ENCODE results near the gene FRMD4A. TPM values are rescaled to one million over a fixed set of nuclear protein-coding genes. Genes with fewer than 3 reads are reported as not detected.

Gene FRMD4A
- total and polyA plus RNA-seq, 10 of the 15 experiments (the other 5 are each of a cell fraction or from before 2014, with no cell fraction given), result 17.8 to 75.2 (median 39.1) TPM

- ChIA-PET POLR2A (no interaction called here), RAD21 (ENCODE audit: unreplicated experiment) (no interaction called here), CTCF (no interaction called here), SMC1A (ENCODE audit: uncharacterized antibody, unreplicated experiment) (no interaction called here)
- H3K4me1 ChIP-seq (ENCODE audit: control insufficient read depth, insufficient read depth, low read length), result no peaks in the 10 kb centered on the region
- no peaks in the 10 kb centered on the region; the same call in 1 of the 2 replicates for H3K79me2 ChIP-seq (ENCODE audit: control insufficient read depth, insufficient read depth, low read length)
- H3K4me2 ChIP-seq (ENCODE audit: control insufficient read depth, insufficient read depth), result 0 out of 2 replicates have a peak overlapping the region, but pooled peaks have one; percentile 30
- no peak overlapping the region for H3K4me3 ChIP-seq
- ATAC-seq, result no peak
- no peak overlapping the region for H3K9ac ChIP-seq (ENCODE audit: control insufficient read depth, insufficient read depth, low read length)
- in situ Hi-C loops (cut with MboI) (no loop called here), intact Hi-C loops (cut with micrococcal nuclease; ENCODE audit: unreplicated experiment) (no loop called here)
- no peak for FAIRE-seq
- no peaks in the 10 kb centered on the region; a peak in 1 of 4 replicates for H3K36me3 ChIP-seq (ENCODE audit: control insufficient read depth in 2 of 2, insufficient read depth in 2 of 2, low read length in 1 of 2)
- WGBS (ENCODE audit: insufficient coverage, insufficient replicate concordance, low lambda C conversion rate, missing lambda C conversion rate), result 80% methylated on average over 5 of the region's 5 CpGs
- H2AFZ ChIP-seq (ENCODE audit: control insufficient read depth, low read depth, low read length), result no peak overlapping the region
- no peak overlapping the region for H3K27ac ChIP-seq (ENCODE audit: control insufficient read depth, insufficient read depth)
- peaks cover 0 to 13% of the 10 kb centered on the region in 2 experiments; a peak in 1 of 4 replicates for H3K27me3 ChIP-seq (replicated peaks in 1 of 2; ENCODE audit: control insufficient read depth in 2 of 2, insufficient read depth in 2 of 2, low read length in 1 of 2)
- H3K9me3 ChIP-seq (replicated peaks; ENCODE audit: control insufficient read depth, insufficient read depth, low read length), result no peaks in the 10 kb centered on the region
- TF ChIP-seq NFIC (IDR thresholded peaks at IDR 0.05; ENCODE audit: low read depth, low read length) (no peak), MTA3 (IDR thresholded peaks at IDR 0.05; ENCODE audit: borderline replicate concordance, low read length) (no peak), BCLAF1 (IDR thresholded peaks at IDR 0.05) (no peak), CREB1 (IDR thresholded peaks at IDR 0.05; ENCODE audit: low read depth) (no peak), POLR2A (IDR thresholded peaks at IDR 0.05; ENCODE audit: low read depth, low read length) (no peak), FOXM1 (IDR thresholded peaks at IDR 0.05; ENCODE audit: low read depth, low read length) (no peak), MTA2 (IDR thresholded peaks at IDR 0.05; ENCODE audit: low read depth) (no peak), CHD2 (IDR thresholded peaks at IDR 0.05; ENCODE audit: borderline replicate concordance, low read depth, low read length) (no peak), IKZF1 (conservative IDR thresholded peaks at IDR 0.05) (no peak), RCOR1 (conservative IDR thresholded peaks at IDR 0.05; ENCODE audit: low read depth, low read length) (no peak), SUZ12 (IDR thresholded peaks at IDR 0.05; ENCODE audit: unreplicated experiment) (no peak), BCL11A (IDR thresholded peaks at IDR 0.05; ENCODE audit: low read depth, low read length) (no peak), KLF5 (IDR thresholded peaks at IDR 0.05; ENCODE audit: partially characterized antibody) (no peak), MAX (IDR thresholded peaks at IDR 0.05; ENCODE audit: low read depth, low read length) (no peak), TBL1XR1 (IDR thresholded peaks at IDR 0.05; ENCODE audit: low read depth, low read length) (no peak), POLR2AphosphoS5 (IDR thresholded peaks at IDR 0.05; ENCODE audit: low read length) (no peak), WRNIP1 (IDR thresholded peaks at IDR 0.05; ENCODE audit: borderline replicate concordance, low read depth, low read length) (no peak), CHD1 (IDR thresholded peaks at IDR 0.05; ENCODE audit: low read depth, low read length) (no peak)
- TF ChIP-seq, protein P1, sequence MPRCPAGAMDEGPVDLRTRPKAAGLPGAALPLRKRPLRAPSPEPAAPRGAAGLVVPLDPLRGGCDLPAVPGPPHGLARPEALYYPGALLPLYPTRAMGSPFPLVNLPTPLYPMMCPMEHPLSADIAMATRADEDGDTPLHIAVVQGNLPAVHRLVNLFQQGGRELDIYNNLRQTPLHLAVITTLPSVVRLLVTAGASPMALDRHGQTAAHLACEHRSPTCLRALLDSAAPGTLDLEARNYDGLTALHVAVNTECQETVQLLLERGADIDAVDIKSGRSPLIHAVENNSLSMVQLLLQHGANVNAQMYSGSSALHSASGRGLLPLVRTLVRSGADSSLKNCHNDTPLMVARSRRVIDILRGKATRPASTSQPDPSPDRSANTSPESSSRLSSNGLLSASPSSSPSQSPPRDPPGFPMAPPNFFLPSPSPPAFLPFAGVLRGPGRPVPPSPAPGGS (IDR thresholded peaks at IDR 0.05; ENCODE audit: borderline replicate concordance, insufficient read depth, low read depth, low read length, poor library complexity, severe bottlenecking), result no peak
- TF ChIP-seq, protein P2, sequence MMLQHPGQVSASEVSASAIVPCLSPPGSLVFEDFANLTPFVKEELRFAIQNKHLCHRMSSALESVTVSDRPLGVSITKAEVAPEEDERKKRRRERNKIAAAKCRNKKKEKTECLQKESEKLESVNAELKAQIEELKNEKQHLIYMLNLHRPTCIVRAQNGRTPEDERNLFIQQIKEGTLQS (IDR thresholded peaks at IDR 0.05; ENCODE audit: borderline replicate concordance, extremely low read depth, low read depth, low read length), result no peak
- no TSS peak for BruUV-seq (replicated peaks)
- no peaks in the 10 kb centered on the region; the same call in 1 of the 2 replicates for H4K20me1 ChIP-seq (ENCODE audit: control insufficient read depth, insufficient read depth)
- DNase-seq (ENCODE audit: low read depth, low spot score), result no peak
These were observed 437.9 kb downstream of the FRMD4A start for GRCh38 chr10:13892871-13893270.

All from GM12878 (cell line).